GM10266 (cell line): Measurements from ENCODE around the gene MYOM3.

Experiments
- DNase-seq: peaks from one replicate; pipeline ENCODE4 v3.0.0; 2012; ENCODE audit errors: extremely low spot score
- TF ChIP-seq, protein P1 (sequence below): IDR thresholded peaks from 2 replicates; pipeline ENCODE4 v1.5.1; 2012; ENCODE audit warnings: mild to moderate bottlenecking, low read depth; ENCODE audit not compliant: control insufficient read depth, insufficient read depth; ENCODE audit errors: missing control alignments

The MYOM3 gene

DNA sequence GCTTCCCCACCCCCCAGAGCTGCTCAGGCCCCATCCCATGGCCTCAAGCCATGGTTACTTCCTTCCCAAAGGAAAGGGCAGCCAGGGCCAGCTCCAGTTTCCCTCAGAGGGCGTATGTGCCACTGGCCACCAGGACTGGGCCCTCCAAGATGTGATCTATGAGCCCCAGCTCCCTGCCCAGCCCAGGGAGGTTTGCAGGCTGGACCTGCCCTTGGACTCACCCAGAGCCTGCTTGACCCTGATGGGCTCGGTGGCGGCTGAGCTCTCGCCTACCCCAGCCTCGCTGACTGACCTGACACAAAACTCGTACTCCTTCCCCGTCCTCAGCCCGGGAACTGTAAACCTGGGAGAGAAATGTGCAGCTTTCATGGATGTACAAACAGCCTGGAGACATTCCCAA, 29.6 kb downstream of the MYOM3 start:
- DNase-seq: no peak
- TF ChIP-seq, protein P1, sequence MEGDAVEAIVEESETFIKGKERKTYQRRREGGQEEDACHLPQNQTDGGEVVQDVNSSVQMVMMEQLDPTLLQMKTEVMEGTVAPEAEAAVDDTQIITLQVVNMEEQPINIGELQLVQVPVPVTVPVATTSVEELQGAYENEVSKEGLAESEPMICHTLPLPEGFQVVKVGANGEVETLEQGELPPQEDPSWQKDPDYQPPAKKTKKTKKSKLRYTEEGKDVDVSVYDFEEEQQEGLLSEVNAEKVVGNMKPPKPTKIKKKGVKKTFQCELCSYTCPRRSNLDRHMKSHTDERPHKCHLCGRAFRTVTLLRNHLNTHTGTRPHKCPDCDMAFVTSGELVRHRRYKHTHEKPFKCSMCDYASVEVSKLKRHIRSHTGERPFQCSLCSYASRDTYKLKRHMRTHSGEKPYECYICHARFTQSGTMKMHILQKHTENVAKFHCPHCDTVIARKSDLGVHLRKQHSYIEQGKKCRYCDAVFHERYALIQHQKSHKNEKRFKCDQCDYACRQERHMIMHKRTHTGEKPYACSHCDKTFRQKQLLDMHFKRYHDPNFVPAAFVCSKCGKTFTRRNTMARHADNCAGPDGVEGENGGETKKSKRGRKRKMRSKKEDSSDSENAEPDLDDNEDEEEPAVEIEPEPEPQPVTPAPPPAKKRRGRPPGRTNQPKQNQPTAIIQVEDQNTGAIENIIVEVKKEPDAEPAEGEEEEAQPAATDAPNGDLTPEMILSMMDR: no peak

DNA sequence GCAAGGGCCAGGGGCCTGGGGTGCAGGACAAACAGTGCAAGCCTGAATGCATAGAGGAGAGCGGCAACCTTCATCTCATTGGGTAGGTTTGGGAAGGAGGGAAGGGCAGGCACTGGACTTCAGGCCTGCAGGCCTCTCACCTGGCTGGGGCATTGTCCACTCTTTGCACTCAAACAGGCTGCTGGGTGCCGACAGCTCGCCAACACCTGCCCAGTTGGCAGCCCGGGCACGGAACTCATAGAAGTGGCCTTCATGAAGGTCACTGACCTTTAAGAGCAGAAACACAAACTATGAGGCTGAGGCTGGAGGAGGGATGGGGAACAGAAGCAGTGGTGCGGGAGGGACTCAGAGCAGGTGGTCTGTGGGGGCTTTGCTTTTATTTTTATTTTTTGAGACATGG, 30.7 kb downstream of the MYOM3 start:
- TF ChIP-seq, protein P1: no peak
- DNase-seq: no peak

DNA sequence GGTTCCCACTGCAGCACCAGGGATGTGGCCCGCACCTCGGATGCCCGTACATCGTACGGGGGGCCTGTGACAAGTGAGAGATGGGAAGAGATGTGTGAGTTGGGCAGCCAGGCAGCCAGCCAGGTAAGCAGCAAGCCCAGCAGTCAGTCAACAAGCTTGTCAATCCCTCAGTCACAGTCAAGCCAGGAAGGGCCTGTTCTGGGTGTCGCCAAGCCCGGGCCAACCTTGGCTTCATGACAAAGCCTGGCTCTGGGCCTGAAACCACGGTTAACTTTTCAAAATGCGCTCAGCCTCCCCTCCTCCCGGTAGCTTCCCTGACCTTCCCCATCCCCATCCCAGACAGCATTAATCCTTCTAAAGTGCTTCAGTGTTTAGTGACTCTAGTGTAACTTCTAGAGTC, 31.8 kb downstream of the MYOM3 start:
- no peak for DNase-seq
- TF ChIP-seq, protein P1: no peak

DNA sequence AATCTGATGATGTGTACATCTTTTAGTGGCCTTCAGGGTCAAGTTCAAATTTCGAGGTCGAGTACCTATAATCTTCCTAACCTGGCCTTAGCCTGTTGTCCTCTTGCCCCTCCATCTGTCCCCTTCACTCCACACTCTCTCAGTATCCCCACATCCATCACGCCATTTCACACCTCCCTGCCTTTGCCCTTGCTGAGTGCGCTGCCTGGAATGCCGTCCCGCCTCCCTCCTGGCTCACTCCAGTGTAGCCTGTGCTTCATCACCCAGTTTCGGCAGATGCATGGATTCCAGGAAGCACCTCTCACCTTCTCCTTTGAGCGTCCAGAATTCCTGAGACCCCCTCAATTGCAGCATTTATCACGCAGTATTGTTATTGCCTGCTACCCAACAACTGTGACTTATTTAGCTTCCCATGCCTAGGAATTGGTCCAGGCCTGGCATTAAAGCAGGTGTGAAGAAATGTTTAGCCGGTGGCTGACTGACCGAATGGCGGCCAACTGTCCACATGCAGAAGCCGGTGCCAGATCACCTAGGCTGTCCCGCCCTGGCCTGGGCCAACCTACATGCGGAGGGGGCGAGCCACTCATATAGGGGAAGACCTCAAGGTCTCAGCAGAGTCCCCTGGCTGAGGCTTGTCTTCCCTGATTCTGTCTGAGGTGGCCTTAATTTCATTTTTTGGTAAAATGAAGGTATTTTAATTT, 34.5 kb downstream of the MYOM3 start:
- TF ChIP-seq, protein P1: no peak
- DNase-seq: no peak

DNA sequence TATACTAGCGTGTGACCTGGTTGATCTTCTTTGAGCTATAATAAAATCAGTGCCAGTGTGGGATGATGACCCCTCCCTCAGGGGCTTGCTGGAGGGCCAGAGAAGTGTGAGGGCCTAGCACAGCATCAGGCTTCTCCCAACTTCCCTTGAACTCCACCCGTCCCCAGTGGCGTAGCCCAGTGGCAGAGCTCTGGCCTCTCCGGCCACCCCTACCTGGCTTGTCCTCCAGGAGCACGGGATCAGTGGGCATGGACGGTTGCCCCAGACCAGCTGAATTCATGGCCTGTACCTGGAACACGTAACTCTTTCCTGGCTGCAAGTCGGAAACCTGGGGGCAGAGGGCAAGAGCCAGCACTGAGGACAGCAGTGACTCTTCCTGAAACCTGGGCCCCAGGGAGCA, 36.0 kb downstream of the MYOM3 start:
- TF ChIP-seq, protein P1: no peak

DNA sequence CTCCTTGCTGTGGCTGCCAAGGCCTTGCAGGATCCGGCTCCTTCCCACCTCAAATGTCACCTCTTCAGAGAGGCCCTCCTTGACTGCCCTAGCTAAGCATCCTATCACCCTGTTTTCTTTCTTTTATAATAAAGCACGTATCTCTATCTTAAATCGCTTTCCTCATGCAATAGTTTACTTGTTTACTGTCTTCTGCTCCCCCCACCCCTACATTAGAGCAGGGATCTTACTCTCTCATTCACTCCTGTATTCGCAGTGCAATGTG, 36.4 kb downstream of the MYOM3 start:
- TF ChIP-seq, protein P1: no peak
- DNase-seq: no peak

More for the DNA sequence above, 36.0 kb downstream of the MYOM3 start:
- DNase-seq: no peak

DNA sequence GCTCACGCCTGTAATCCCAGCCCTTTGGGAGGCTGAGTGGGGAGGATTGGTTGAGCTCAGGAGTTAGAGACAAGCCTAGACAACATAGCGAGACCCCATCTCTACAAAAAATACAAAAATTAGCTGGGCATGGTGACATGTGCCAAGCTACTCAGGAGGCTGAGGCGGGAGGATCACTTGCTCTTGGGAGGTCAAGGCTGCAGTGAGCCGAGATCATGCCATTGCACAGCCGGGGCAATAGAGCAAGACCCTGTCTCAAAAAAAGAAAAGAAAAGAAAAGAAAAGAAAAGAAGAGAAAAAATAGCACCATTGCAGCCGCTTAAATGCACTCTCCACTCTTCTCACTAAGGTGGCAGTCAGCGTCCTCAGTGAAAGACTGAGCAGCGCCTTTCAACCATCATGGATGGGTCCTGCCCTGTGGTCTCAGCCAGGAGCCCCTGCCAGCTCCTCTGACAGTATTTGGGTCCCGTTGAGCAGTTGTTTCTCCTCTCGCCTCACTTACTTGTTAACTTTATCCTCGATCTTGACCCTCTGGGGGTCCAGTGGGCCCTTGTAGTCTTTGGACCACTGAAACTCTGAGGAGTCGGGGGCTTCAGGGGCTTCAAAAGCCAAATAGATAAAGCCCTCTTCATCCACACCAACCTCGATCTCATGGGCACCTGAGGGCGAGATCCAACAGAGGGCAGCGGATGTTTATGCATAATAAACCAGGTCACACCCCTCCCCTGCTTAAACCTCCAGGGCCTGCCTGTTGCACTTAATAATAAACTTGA, 36.9 kb downstream of the MYOM3 start:
- DNase-seq: no peak
- TF ChIP-seq, protein P1: no peak
